Measurements from ENCODE around the gene ERVK3-1. TPM values are rescaled to one million over a fixed set of nuclear protein-coding genes. Genes with fewer than 3 reads are reported as not detected.

The ERVK3-1 gene
- total RNA-seq, 1 donor from 2014 or later: 40.9 TPM

GRCh38 chr19:58354478-58355030, 49.4 kb downstream of the ERVK3-1 start:
- Histone ChIP-seq H3K4me2 (ENCODE audit: low read length) (no peak overlapping the region), H3K9me3 (ENCODE audit: insufficient read depth, low read depth, low read length) (peaks cover 16% of the 10 kb centered on the region), H3K9ac (ENCODE audit: low read length) (no peak overlapping the region), H3K79me2 (ENCODE audit: insufficient read depth, low read length) (no peaks in the 10 kb centered on the region), H3K27me3 (ENCODE audit: insufficient read depth, low read length) (peaks cover 5% of the 10 kb centered on the region), H2AFZ (ENCODE audit: low read depth, low read length) (no peak overlapping the region), H3K4me1 (ENCODE audit: insufficient read depth, low read length) (peaks cover 5% of the 10 kb centered on the region), H4K20me1 (ENCODE audit: insufficient read depth, low read length) (peaks cover 3% of the 10 kb centered on the region), H3K27ac (ENCODE audit: low read depth, low read length) (no peak overlapping the region), H3K4me3 (ENCODE audit: insufficient read depth, low read depth, low read length) (no peak overlapping the region), H3K36me3 (ENCODE audit: insufficient read depth, low read length) (no peaks in the 10 kb centered on the region)
- H3K9me3 Mint-ChIP-seq (ENCODE audit: unreplicated experiment): no peaks in the 10 kb centered on the region
- peaks cover 9% of the 10 kb centered on the region for H3K36me3 Mint-ChIP-seq (ENCODE audit: low read depth, unreplicated experiment)
- H3K27ac Mint-ChIP-seq (ENCODE audit: unreplicated experiment): no peak overlapping the region
- no peak for FAIRE-seq
- peaks cover 2% of the 10 kb centered on the region for H3K4me1 Mint-ChIP-seq (ENCODE audit: low read depth, unreplicated experiment)
- H3K27me3 Mint-ChIP-seq (ENCODE audit: low read depth, unreplicated experiment): no peaks in the 10 kb centered on the region
- H3K4me3 Mint-ChIP-seq (ENCODE audit: unreplicated experiment): no peak overlapping the region
- TF ChIP-seq CTCF (IDR thresholded peaks at IDR 0.05; ENCODE audit: insufficient read depth, low read depth, low read length): no peak
- no peak for DNase-seq (ENCODE audit: low read depth)

GRCh38 chr19:58355215-58355796, 50.1 kb downstream of the ERVK3-1 start:
- H3K27ac ChIP-seq (ENCODE audit: low read depth, low read length): no peak overlapping the region
- H3K79me2 ChIP-seq (ENCODE audit: insufficient read depth, low read length): no peaks in the 10 kb centered on the region
- no peak overlapping the region for H3K4me2 ChIP-seq (ENCODE audit: low read length)
- Mint-ChIP-seq H3K27ac (ENCODE audit: unreplicated experiment) (no peak overlapping the region), H3K27me3 (ENCODE audit: low read depth, unreplicated experiment) (no peaks in the 10 kb centered on the region), H3K36me3 (ENCODE audit: low read depth, unreplicated experiment) (peaks cover 7% of the 10 kb centered on the region), H3K4me1 (ENCODE audit: low read depth, unreplicated experiment) (peaks cover 2% of the 10 kb centered on the region), H3K9me3 (ENCODE audit: unreplicated experiment) (no peaks in the 10 kb centered on the region), H3K4me3 (ENCODE audit: unreplicated experiment) (no peak overlapping the region)
- no peak overlapping the region for H3K9ac ChIP-seq (ENCODE audit: low read length)
- peaks cover under 1% of the 10 kb centered on the region for H3K4me1 ChIP-seq (ENCODE audit: insufficient read depth, low read length)
- TF ChIP-seq CTCF (IDR thresholded peaks at IDR 0.05; ENCODE audit: insufficient read depth, low read depth, low read length): no peak
- TF ChIP-seq EZH2 (IDR thresholded peaks at IDR 0.05; ENCODE audit: insufficient read depth, low read length): no peak
- H3K4me3 ChIP-seq (ENCODE audit: insufficient read depth, low read depth, low read length): no peak overlapping the region
- H3K36me3 ChIP-seq (ENCODE audit: insufficient read depth, low read length): no peaks in the 10 kb centered on the region
- FAIRE-seq (no peak), DNase-seq (ENCODE audit: low read depth) (no peak)
- peaks cover 13% of the 10 kb centered on the region for H3K9me3 ChIP-seq (ENCODE audit: insufficient read depth, low read depth, low read length)
- no peak overlapping the region for H2AFZ ChIP-seq (ENCODE audit: low read depth, low read length)
- H3K27me3 ChIP-seq (ENCODE audit: insufficient read depth, low read length): no peaks in the 10 kb centered on the region
- no peaks in the 10 kb centered on the region for H4K20me1 ChIP-seq (ENCODE audit: insufficient read depth, low read length)

Data from astrocyte (in vitro differentiated cells and primary cell).